ENCODE measurements around the gene PLEKHO2. TPM values are rescaled to one million over a fixed set of nuclear protein-coding genes. Genes with fewer than 3 reads are reported as not detected.
"Not testable (repeated sequence)": the region's sequence is repeated elsewhere in the genome, so short reads cannot be mapped to it uniquely, and the experiment has no call there.

Gene PLEKHO2
- total RNA-seq, 2 experiments from 2014 or later = 12.0 to 24.5 TPM

GRCh38 chr15:64813075-64813474 is 28.6 kb upstream of the PLEKHO2 start:
- TF ChIP-seq EZH2phosphoT487 (IDR thresholded peaks at IDR 0.05; ENCODE audit: borderline replicate concordance, low read depth, low read length) (no peak), CTCF (conservative IDR thresholded peaks at IDR 0.05; ENCODE audit: low read length) (no peak)
- POLR2A ChIA-PET = interaction anchor here (0.5 to 0.6 kb wide), 2 partner anchors 63 to 68 kb away, joined by 3 to 4 read pairs; no protein-coding TSS in a partner anchor
- no TSS peak for BruUV-seq (replicated peaks)
- CTCF ChIA-PET (ENCODE audit: unreplicated experiment) = interaction anchor here (0.5 kb wide), 1 partner anchor 14 kb away, joined by 3 read pairs; no protein-coding TSS in a partner anchor
- Histone ChIP-seq H3K4me3 (ENCODE audit: low read depth, low read length, poor library complexity, severe bottlenecking) (no peak overlapping the region), H3K36me3 (ENCODE audit: insufficient read depth, low read length) (peaks cover 21% of the 10 kb centered on the region), H3K79me2 (ENCODE audit: insufficient read depth, low read depth, low read length) (no peaks in the 10 kb centered on the region), H3K27ac (ENCODE audit: low read depth, low read length, poor library complexity, severe bottlenecking) (no peak overlapping the region), H3K4me1 (ENCODE audit: insufficient read depth, low read length, poor library complexity, severe bottlenecking) (no peaks in the 10 kb centered on the region), H2AFZ (ENCODE audit: low read length) (no peak overlapping the region), H3K9me2 (ENCODE audit: insufficient read depth, low read length) (no peaks in the 10 kb centered on the region), H3K9me3 (ENCODE audit: low read length) (no peaks in the 10 kb centered on the region), H4K20me1 (ENCODE audit: insufficient read depth, low read length) (no peaks in the 10 kb centered on the region), H3K4me2 (ENCODE audit: low read length) (no peak overlapping the region)
- DNase-seq (ENCODE audit: low spot score) = no peak
- intact Hi-C loops (cut with micrococcal nuclease; ENCODE audit: unreplicated experiment) = no loop called here

- intact Hi-C loops (cut with micrococcal nuclease; ENCODE audit: unreplicated experiment); BruUV-seq (replicated peaks); H3K4me3 ChIP-seq (ENCODE audit: low read depth, low read length, poor library complexity, severe bottlenecking); H3K9me2 ChIP-seq (ENCODE audit: insufficient read depth, low read length); DNase-seq (ENCODE audit: low spot score); H3K9me3 ChIP-seq (ENCODE audit: low read length); H3K27ac ChIP-seq (ENCODE audit: low read depth, low read length, poor library complexity, severe bottlenecking); H2AFZ ChIP-seq (ENCODE audit: low read length); H3K4me1 ChIP-seq (ENCODE audit: insufficient read depth, low read length, poor library complexity, severe bottlenecking); H3K79me2 ChIP-seq (ENCODE audit: insufficient read depth, low read depth, low read length); H4K20me1 ChIP-seq (ENCODE audit: insufficient read depth, low read length); CTCF ChIA-PET (ENCODE audit: unreplicated experiment); H3K4me2 ChIP-seq (ENCODE audit: low read length): not testable (repeated sequence)
- H3K36me3 ChIP-seq (ENCODE audit: insufficient read depth, low read length) = peaks cover 31% of the 10 kb centered on the region
- POLR2A ChIA-PET = interaction anchor here (0.7 kb wide), 1 partner anchor 64 kb away, joined by 4 read pairs; no protein-coding TSS in a partner anchor
Measured at GRCh38 chr15:64814283-64814682, 27.4 kb upstream of the PLEKHO2 start.

- DNase-seq (ENCODE audit: low spot score); H3K4me1 ChIP-seq (ENCODE audit: insufficient read depth, low read length, poor library complexity, severe bottlenecking); H3K79me2 ChIP-seq (ENCODE audit: insufficient read depth, low read depth, low read length); BruUV-seq (replicated peaks); H3K4me3 ChIP-seq (ENCODE audit: low read depth, low read length, poor library complexity, severe bottlenecking); intact Hi-C loops (cut with micrococcal nuclease; ENCODE audit: unreplicated experiment); CTCF ChIA-PET (ENCODE audit: unreplicated experiment); H3K27ac ChIP-seq (ENCODE audit: low read depth, low read length, poor library complexity, severe bottlenecking); H3K9me2 ChIP-seq (ENCODE audit: insufficient read depth, low read length); H4K20me1 ChIP-seq (ENCODE audit: insufficient read depth, low read length); H2AFZ ChIP-seq (ENCODE audit: low read length); H3K4me2 ChIP-seq (ENCODE audit: low read length); H3K9me3 ChIP-seq (ENCODE audit: low read length): not testable (repeated sequence)
- POLR2A ChIA-PET = interaction anchor here (0.5 kb wide), 1 partner anchor 89 kb away, joined by 5 read pairs; no protein-coding TSS in a partner anchor
- peaks cover 38% of the 10 kb centered on the region for H3K36me3 ChIP-seq (ENCODE audit: insufficient read depth, low read length)
Measured at GRCh38 chr15:64814965-64815364, 26.8 kb upstream of the PLEKHO2 start.

- no peak overlapping the region for H3K4me2 ChIP-seq (ENCODE audit: low read length)
- H3K79me2 ChIP-seq (ENCODE audit: insufficient read depth, low read depth, low read length) = no peaks in the 10 kb centered on the region
- H3K36me3 ChIP-seq (ENCODE audit: insufficient read depth, low read length) = peaks cover 52% of the 10 kb centered on the region
- no peaks in the 10 kb centered on the region for H3K4me1 ChIP-seq (ENCODE audit: insufficient read depth, low read length, poor library complexity, severe bottlenecking)
- ChIA-PET CTCF (ENCODE audit: unreplicated experiment) (no interaction called here), POLR2A (interaction anchor here (0.6 kb wide), 1 partner anchor 29 kb away, joined by 3 read pairs; no protein-coding TSS in a partner anchor)
- no peak overlapping the region for H2AFZ ChIP-seq (ENCODE audit: low read length)
- H3K9me3 ChIP-seq (ENCODE audit: low read length) = no peaks in the 10 kb centered on the region
- no peaks in the 10 kb centered on the region for H3K9me2 ChIP-seq (ENCODE audit: insufficient read depth, low read length)
- TF ChIP-seq EZH2phosphoT487 (IDR thresholded peaks at IDR 0.05; ENCODE audit: borderline replicate concordance, low read depth, low read length) = no peak
- no peak for TF ChIP-seq CTCF (conservative IDR thresholded peaks at IDR 0.05; ENCODE audit: low read length)
- H3K27ac ChIP-seq (ENCODE audit: low read depth, low read length, poor library complexity, severe bottlenecking) = no peak overlapping the region
- no peak overlapping the region for H3K4me3 ChIP-seq (ENCODE audit: low read depth, low read length, poor library complexity, severe bottlenecking)
- BruUV-seq (replicated peaks) = no TSS peak
- H4K20me1 ChIP-seq (ENCODE audit: insufficient read depth, low read length) = no peaks in the 10 kb centered on the region
- no peak for DNase-seq (ENCODE audit: low spot score)
- intact Hi-C loops (cut with micrococcal nuclease; ENCODE audit: unreplicated experiment) = no loop called here
Measured at GRCh38 chr15:64816452-64816851, 25.3 kb upstream of the PLEKHO2 start.
